ENCODE results near the gene OLAH.

GRCh38 chr10:15053061-15053460, 9.3 kb downstream of the OLAH start:
- TF ChIP-seq FOXM1 (IDR thresholded peaks at IDR 0.05; ENCODE audit: borderline replicate concordance) (no peak), ELF4 (IDR thresholded peaks at IDR 0.05) (no peak), FOXA1 (IDR thresholded peaks at IDR 0.05) (no peak), FOXK2 (IDR thresholded peaks at IDR 0.05) (no peak)
